K562 (cell line): ENCODE measurements around the gene SERTAD3. TPM values are rescaled to one million over a fixed set of nuclear protein-coding genes. Genes with fewer than 3 reads are reported as not detected.

Experiments
- BCOR ChIP-seq: fragments of 450-650 bp; IDR thresholded peaks from 2 replicates; pipeline ENCODE4 v1.6.1; 2016
- CHD1 ChIP-seq: fragments of 200-600 bp; sonication (generic); IDR thresholded peaks from one replicate; pipeline ENCODE4 v1.6.1; 2012; ENCODE audit warnings: mild to moderate bottlenecking, moderate library complexity, low read length, inconsistent platforms
- CXXC5 ChIP-seq: fragments of 250-450 bp; sonication (Bioruptor Pico); IDR thresholded peaks from 2 replicates; pipeline ENCODE4 v1.8.0; 2022; ENCODE audit warnings: inconsistent platforms, mild to moderate bottlenecking, moderate library complexity
- HLTF ChIP-seq: fragments of 450-650 bp; IDR thresholded peaks from 2 replicates; pipeline ENCODE4 v1.6.1; 2016
- MTA1 ChIP-seq: fragments of 450-650 bp; IDR thresholded peaks from 2 replicates; pipeline ENCODE4 v1.6.1; 2017; ENCODE audit warnings: borderline replicate concordance
- PHF20 ChIP-seq: fragments of 450-650 bp; IDR thresholded peaks from 2 replicates; pipeline ENCODE4 v1.6.1; 2018; ENCODE audit not compliant: partially characterized antibody
- RBM25 ChIP-seq: fragments of 200-400 bp; formaldehyde crosslinking; IDR thresholded peaks from 2 replicates; pipeline ENCODE4 v1.6.1; 2018; ENCODE audit warnings: low read length, low read depth, moderate library complexity; ENCODE audit not compliant: severe bottlenecking
- TCF3 ChIP-seq: sonication (generic); formaldehyde crosslinking; IDR thresholded peaks from 2 replicates; pipeline ENCODE4 v1.4.0; 2020; ENCODE audit warnings: mild to moderate bottlenecking, missing genetic modification reagents
- TSC22D4 ChIP-seq: fragments of 450-650 bp; IDR thresholded peaks from 2 replicates; pipeline ENCODE4 v1.6.1; 2016; ENCODE audit warnings: missing genetic modification characterization, missing biosample characterization, control low read depth
- ZNF384 ChIP-seq: IDR thresholded peaks from 2 replicates; pipeline ENCODE4 v1.6.1; 2012; ENCODE audit warnings: low read depth, low read length, improper control_type of control experiment
- ZNF445 ChIP-seq: fragments of 250-450 bp; sonication (Bioruptor Pico); IDR thresholded peaks from 2 replicates; pipeline ENCODE4 v1.4.0; 2020; ENCODE audit warnings: low read depth, mild to moderate bottlenecking, moderate library complexity
- ZNF644 ChIP-seq: fragments of 200-800 bp; sonication (Bioruptor generic); IDR thresholded peaks from 2 replicates; pipeline ENCODE4 v1.6.1; 2016; ENCODE audit warnings: low read depth, missing genetic modification characterization, missing compliant biosample characterization
- polyA plus RNA-seq, 8 experiments: library from polyadenylated mRNA; depleted of rRNA in 4 of 8; stranded (reverse) in 5 of 8; unstranded in 3 of 8; fragments of >200 nt; fragmentation: Nextera tagmentation in 2 of 8; fragmentation: Illumina TruSeq in 1 of 8; extraction: Ambion mirVana in 2 of 8; extraction: Trizol in 1 of 8; gene quantifications; 2 replicates each; pipeline versions ENCODE4 v1.2.1 to v1.2.3, GENCODE V29; 2011 to 2014; ENCODE audit warnings: inconsistent platforms in 1 of 8, missing spikeins in 1 of 8
- total RNA-seq, 7 experiments: library from RNA; depleted of rRNA in 6 of 7; stranded (reverse); fragments of >200 nt in 6 of 7; fragmentation: Illumina TruSeq in 2 of 7; extraction: Trizol in 2 of 7; gene quantifications; 2 replicates each; pipeline versions ENCODE4 v1.2.1 to v1.2.3, GENCODE V29; 2011 to 2021; ENCODE audit warnings: low replicate concordance in 1 of 7
- TF ChIP-seq, protein P1 (sequence below): fragments of 450-650 bp; formaldehyde crosslinking; IDR thresholded peaks from 2 replicates; pipeline ENCODE4 v1.4.0; 2020; ENCODE audit warnings: mild to moderate bottlenecking, moderate library complexity
- TF ChIP-seq, protein P2 (sequence below): fragments of 450-650 bp; IDR thresholded peaks from 2 replicates; pipeline ENCODE4 v1.7.0; 2016; ENCODE audit warnings: borderline replicate concordance
- TF ChIP-seq, protein P3 (sequence below): sonication (generic); formaldehyde crosslinking; IDR thresholded peaks from 2 replicates; pipeline ENCODE4 v1.8.1; 2023; ENCODE audit warnings: mild to moderate bottlenecking, missing genetic modification reagents
- TF ChIP-seq, protein P4 (sequence below): fragments of 200-400 bp; formaldehyde crosslinking; IDR thresholded peaks from 2 replicates; pipeline ENCODE4 v1.6.1; 2017; ENCODE audit warnings: mild to moderate bottlenecking, low read depth, low read length, moderate library complexity
- TF ChIP-seq, protein P5 (sequence below): sonication (generic); formaldehyde crosslinking; IDR thresholded peaks from 2 replicates; pipeline ENCODE4 v1.8.0; 2022; ENCODE audit warnings: missing genetic modification reagents, mild to moderate bottlenecking, moderate library complexity, borderline replicate concordance
- TF ChIP-seq, protein P6 (sequence below): IDR thresholded peaks from 2 replicates; pipeline ENCODE4 v1.6.1; 2016; ENCODE audit warnings: missing genetic modification characterization, missing compliant biosample characterization

Gene SERTAD3
- total and polyA plus RNA-seq, 9 of the 15 experiments (the other 6 are each of a cell fraction or from before 2014, with no cell fraction given) = 5.4 to 28.9 (median 17.5) TPM

DNA sequence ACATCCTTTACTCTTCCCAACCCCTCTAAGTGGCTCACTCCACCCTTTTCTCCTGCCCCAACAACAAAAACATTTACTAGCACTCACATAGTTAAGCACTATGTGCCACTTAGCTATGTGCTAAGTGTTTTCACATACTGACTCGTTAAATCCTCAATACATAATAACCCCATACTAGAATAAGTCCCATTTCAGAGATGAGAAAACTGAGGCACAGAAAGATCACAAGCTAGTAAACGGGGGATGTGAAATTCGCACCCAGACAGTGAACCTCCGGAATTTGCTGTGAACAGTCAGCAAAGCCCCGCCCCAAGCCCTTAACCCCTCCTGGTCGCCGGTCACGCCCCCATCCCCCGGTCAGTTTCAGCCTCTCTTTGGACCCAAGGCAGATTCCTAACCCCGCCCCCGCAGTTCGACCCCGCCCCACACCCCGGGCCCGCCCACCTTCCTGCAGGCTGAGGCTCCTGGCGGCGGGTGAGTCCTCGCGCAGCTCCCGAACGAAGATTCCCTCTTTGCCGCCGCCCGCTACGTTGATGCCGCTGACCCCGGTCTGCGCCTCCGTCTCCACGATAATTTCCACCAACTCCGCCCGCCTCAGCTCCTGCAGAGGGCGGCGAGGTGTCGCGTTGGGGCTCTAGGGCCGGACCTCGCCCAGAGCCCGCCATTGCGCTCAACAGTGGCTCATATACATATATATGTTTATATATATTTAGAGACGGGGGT lies 40.7 kb downstream of the SERTAD3 start (continued):
- TF ChIP-seq ZNF445 (CRISPR knock-in tag) (no peak), TCF3 (CRISPR knock-in tag) (no peak), RBM25 (peak; percentile 93), HLTF (peak; percentile 34; the same call in 1 of the 2 replicates), TSC22D4 (tag) (no peak), BCOR (peak; percentile 100), CHD1 (no peak), ZNF384 (no peak), MTA1 (no peak), ZNF644 (no peak), PHF20 (peak; percentile 54), CXXC5 (0 out of 2 replicates have a peak, but pooled peaks have one; percentile 46)
- TF ChIP-seq, protein P1, sequence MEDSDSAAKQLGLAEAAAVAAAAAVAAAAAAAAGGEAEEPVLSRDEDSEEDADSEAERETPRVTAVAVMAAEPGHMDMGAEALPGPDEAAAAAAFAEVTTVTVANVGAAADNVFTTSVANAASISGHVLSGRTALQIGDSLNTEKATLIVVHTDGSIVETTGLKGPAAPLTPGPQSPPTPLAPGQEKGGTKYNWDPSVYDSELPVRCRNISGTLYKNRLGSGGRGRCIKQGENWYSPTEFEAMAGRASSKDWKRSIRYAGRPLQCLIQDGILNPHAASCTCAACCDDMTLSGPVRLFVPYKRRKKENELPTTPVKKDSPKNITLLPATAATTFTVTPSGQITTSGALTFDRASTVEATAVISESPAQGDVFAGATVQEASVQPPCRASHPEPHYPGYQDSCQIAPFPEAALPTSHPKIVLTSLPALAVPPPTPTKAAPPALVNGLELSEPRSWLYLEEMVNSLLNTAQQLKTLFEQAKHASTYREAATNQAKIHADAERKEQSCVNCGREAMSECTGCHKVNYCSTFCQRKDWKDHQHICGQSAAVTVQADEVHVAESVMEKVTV = no peak
- TF ChIP-seq, protein P2, sequence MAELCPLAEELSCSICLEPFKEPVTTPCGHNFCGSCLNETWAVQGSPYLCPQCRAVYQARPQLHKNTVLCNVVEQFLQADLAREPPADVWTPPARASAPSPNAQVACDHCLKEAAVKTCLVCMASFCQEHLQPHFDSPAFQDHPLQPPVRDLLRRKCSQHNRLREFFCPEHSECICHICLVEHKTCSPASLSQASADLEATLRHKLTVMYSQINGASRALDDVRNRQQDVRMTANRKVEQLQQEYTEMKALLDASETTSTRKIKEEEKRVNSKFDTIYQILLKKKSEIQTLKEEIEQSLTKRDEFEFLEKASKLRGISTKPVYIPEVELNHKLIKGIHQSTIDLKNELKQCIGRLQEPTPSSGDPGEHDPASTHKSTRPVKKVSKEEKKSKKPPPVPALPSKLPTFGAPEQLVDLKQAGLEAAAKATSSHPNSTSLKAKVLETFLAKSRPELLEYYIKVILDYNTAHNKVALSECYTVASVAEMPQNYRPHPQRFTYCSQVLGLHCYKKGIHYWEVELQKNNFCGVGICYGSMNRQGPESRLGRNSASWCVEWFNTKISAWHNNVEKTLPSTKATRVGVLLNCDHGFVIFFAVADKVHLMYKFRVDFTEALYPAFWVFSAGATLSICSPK = no peak
- TF ChIP-seq, protein P3, sequence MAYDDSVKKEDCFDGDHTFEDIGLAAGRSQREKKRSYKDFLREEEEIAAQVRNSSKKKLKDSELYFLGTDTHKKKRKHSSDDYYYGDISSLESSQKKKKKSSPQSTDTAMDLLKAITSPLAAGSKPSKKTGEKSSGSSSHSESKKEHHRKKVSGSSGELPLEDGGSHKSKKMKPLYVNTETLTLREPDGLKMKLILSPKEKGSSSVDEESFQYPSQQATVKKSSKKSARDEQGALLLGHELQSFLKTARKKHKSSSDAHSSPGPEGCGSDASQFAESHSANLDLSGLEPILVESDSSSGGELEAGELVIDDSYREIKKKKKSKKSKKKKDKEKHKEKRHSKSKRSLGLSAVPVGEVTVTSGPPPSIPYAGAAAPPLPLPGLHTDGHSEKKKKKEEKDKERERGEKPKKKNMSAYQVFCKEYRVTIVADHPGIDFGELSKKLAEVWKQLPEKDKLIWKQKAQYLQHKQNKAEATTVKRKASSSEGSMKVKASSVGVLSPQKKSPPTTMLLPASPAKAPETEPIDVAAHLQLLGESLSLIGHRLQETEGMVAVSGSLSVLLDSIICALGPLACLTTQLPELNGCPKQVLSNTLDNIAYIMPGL (CRISPR knock-in tag) = no peak
- TF ChIP-seq, protein P4, sequence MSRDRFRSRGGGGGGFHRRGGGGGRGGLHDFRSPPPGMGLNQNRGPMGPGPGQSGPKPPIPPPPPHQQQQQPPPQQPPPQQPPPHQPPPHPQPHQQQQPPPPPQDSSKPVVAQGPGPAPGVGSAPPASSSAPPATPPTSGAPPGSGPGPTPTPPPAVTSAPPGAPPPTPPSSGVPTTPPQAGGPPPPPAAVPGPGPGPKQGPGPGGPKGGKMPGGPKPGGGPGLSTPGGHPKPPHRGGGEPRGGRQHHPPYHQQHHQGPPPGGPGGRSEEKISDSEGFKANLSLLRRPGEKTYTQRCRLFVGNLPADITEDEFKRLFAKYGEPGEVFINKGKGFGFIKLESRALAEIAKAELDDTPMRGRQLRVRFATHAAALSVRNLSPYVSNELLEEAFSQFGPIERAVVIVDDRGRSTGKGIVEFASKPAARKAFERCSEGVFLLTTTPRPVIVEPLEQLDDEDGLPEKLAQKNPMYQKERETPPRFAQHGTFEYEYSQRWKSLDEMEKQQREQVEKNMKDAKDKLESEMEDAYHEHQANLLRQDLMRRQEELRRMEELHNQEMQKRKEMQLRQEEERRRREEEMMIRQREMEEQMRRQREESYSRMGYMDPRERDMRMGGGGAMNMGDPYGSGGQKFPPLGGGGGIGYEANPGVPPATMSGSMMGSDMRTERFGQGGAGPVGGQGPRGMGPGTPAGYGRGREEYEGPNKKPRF = no peak
- TF ChIP-seq, protein P5, sequence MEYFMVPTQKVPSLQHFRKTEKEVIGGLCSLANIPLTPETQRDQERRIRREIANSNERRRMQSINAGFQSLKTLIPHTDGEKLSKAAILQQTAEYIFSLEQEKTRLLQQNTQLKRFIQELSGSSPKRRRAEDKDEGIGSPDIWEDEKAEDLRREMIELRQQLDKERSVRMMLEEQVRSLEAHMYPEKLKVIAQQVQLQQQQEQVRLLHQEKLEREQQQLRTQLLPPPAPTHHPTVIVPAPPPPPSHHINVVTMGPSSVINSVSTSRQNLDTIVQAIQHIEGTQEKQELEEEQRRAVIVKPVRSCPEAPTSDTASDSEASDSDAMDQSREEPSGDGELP (CRISPR knock-in tag) = no peak
- TF ChIP-seq, protein P6, sequence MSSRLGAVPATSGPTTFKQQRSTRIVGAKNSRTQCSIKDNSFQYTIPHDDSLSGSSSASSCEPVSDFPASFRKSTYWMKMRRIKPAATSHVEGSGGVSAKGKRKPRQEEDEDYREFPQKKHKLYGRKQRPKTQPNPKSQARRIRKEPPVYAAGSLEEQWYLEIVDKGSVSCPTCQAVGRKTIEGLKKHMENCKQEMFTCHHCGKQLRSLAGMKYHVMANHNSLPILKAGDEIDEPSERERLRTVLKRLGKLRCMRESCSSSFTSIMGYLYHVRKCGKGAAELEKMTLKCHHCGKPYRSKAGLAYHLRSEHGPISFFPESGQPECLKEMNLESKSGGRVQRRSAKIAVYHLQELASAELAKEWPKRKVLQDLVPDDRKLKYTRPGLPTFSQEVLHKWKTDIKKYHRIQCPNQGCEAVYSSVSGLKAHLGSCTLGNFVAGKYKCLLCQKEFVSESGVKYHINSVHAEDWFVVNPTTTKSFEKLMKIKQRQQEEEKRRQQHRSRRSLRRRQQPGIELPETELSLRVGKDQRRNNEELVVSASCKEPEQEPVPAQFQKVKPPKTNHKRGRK (tag) = no peak
